HepG2 (cell line): ENCODE data around the gene UTS2R. TPM values are rescaled to one million over a fixed set of nuclear protein-coding genes. Genes with fewer than 3 reads are reported as not detected.

Experiments used
- ATAC-seq: fragments of 200-7000 bp; cut with Tn5 transposase; 3 replicates; pipeline ENCODE4 v1.9.1; 2020; ENCODE audit warnings: mild to moderate bottlenecking, moderate library complexity
- BruUV-seq: library from RNA; stranded (reverse); fragments of 400-500 nt; replicated peaks from 2 replicates; lab custom pipeline; 2021; lab: Mats Ljungman, UMichigan
- CTCF ChIA-PET: fragments of 300-600 bp; formaldehyde crosslinking; extraction: SDS; loops from one replicate; lab custom pipeline; 2021; ENCODE audit warnings: low total read pairs, inconsistent platforms, low intra/inter-chr PET ratio; lab: Yijun Ruan, JAX
- POLR2A ChIA-PET: fragments of 350-600 bp; sonication (Branson Sonifier 250); formaldehyde crosslinking; loops from one replicate; lab custom pipeline; 2020; ENCODE audit warnings: antibody characterized with exemption, inconsistent platforms; lab: Yijun Ruan, JAX
- DNase-seq: peaks from one replicate; pipeline ENCODE4 v3.0.0-alpha.2; 2015; ENCODE audit warnings: low spot score
- FAIRE-seq: peaks from 3 replicates; lab custom pipeline; 2011; peaks lifted over from hg19 to GRCh38; lab: Jason Lieb, UNC
- H2AFZ ChIP-seq: one replicate; pipeline ENCODE4 v1.6.1; 2011; ENCODE audit warnings: low read length, inconsistent platforms
- H3K27ac ChIP-seq: fragments of 300-600 bp; 3 replicates; pipeline ENCODE4 v1.8.0; 2011; ENCODE audit warnings: mixed run types, mild to moderate bottlenecking, mixed read lengths, low read length, inconsistent platforms; ENCODE audit not compliant: insufficient read depth; ENCODE audit errors: extremely low read length
- H3K27me3 ChIP-seq, 2 experiments: fragments of 200-600 bp in 1 of 2; 2 replicates in 1 of 2; 3 replicates in 1 of 2; pipeline versions ENCODE4 v1.6.0 to v1.8.0; 2011; ENCODE audit warnings: low read length in 2 of 2, mild to moderate bottlenecking in 2 of 2, moderate library complexity in 2 of 2, inconsistent platforms in 1 of 2; ENCODE audit not compliant: insufficient read depth in 2 of 2, control insufficient read depth in 1 of 2
- H3K36me3 ChIP-seq, 2 experiments: fragments of 200-600 bp in 1 of 2; replicated peaks in 1 of 2; 2 replicates in 1 of 2; 3 replicates in 1 of 2; pipeline versions ENCODE4 v1.5.1 to v1.8.0; 2011; ENCODE audit warnings: low read length in 2 of 2, inconsistent platforms in 1 of 2; ENCODE audit not compliant: insufficient read depth in 2 of 2, control insufficient read depth in 1 of 2
- H3K4me1 ChIP-seq: 2 replicates; pipeline ENCODE4 v1.5.1; 2012; ENCODE audit warnings: low read length, inconsistent platforms; ENCODE audit not compliant: insufficient read depth
- H3K4me2 ChIP-seq: 2 replicates; pipeline ENCODE4 v1.6.0; 2011; ENCODE audit warnings: low read depth, low read length, inconsistent platforms
- H3K4me3 ChIP-seq, 3 experiments: fragments of 200-600 bp in 1 of 3; sonication (generic), shearing (Covaris generic) in 1 of 3; replicated peaks in 1 of 3; 2 replicates each; pipeline ENCODE4 v1.5.1; 2011 to 2016; ENCODE audit warnings: low read length in 3 of 3, inconsistent platforms in 2 of 3, low read depth in 2 of 3, mild to moderate bottlenecking in 2 of 3, control low read depth in 1 of 3, mixed read lengths in 1 of 3; ENCODE audit not compliant: insufficient read depth in 1 of 3
- H3K79me2 ChIP-seq: one replicate; pipeline ENCODE4 v1.6.1; 2011; ENCODE audit warnings: low read length, inconsistent platforms; ENCODE audit not compliant: insufficient read depth
- H3K9ac ChIP-seq: 2 replicates; pipeline ENCODE4 v1.6.0; 2011; ENCODE audit warnings: mild to moderate bottlenecking, low read depth, low read length, inconsistent platforms; ENCODE audit not compliant: insufficient read depth
- H3K9me3 ChIP-seq: 2 replicates; pipeline ENCODE4 v1.5.1; 2012; ENCODE audit warnings: mild to moderate bottlenecking, low read length
- H4K20me1 ChIP-seq: 2 replicates; pipeline ENCODE4 v1.6.0; 2011; ENCODE audit warnings: inconsistent platforms, mild to moderate bottlenecking, low read length, moderate library complexity; ENCODE audit not compliant: insufficient read depth
- PLRG1 ChIP-seq: fragments of 450-650 bp; conservative IDR thresholded peaks from 2 replicates; pipeline ENCODE4 v1.6.1; 2016
- RCOR2 ChIP-seq: IDR thresholded peaks from 2 replicates; pipeline ENCODE4 v1.6.1; 2016; ENCODE audit warnings: missing biosample characterization, missing genetic modification reagents
- SIN3B ChIP-seq: fragments of 150-350 bp; IDR thresholded peaks from 2 replicates; pipeline ENCODE4 v1.6.1; 2014; ENCODE audit warnings: low read length
- TCF12 ChIP-seq, 2 experiments: fragments of 450-650 bp in 1 of 2; sonication (generic) in 1 of 2; formaldehyde crosslinking in 1 of 2; IDR thresholded peaks; 2 replicates each; pipeline versions ENCODE4 v1.6.1 to v1.8.0; 2017 to 2022; ENCODE audit warnings: antibody characterized with exemption in 1 of 2, mild to moderate bottlenecking in 1 of 2, missing genetic modification reagents in 1 of 2, moderate library complexity in 1 of 2
- TGIF2 ChIP-seq: IDR thresholded peaks from 2 replicates; pipeline ENCODE4 v1.6.1; 2016; ENCODE audit warnings: control low read depth, missing compliant biosample characterization
- ZFP82 ChIP-seq: sonication (generic); formaldehyde crosslinking; IDR thresholded peaks from 2 replicates; pipeline ENCODE4 v1.5.1; 2020; ENCODE audit warnings: mild to moderate bottlenecking, missing genetic modification reagents, borderline replicate concordance
- ZNF672 ChIP-seq: sonication (generic); formaldehyde crosslinking; IDR thresholded peaks from 2 replicates; pipeline ENCODE4 v1.8.1; 2022; ENCODE audit warnings: missing genetic modification reagents
- WGBS: methylation state at CpG from one replicate; pipeline ENCODE4 v1.1.6; 2017; ENCODE audit warnings: low lambda C conversion rate; 5-methylcytosine and 5-hydroxymethylcytosine counted together
- in situ Hi-C: cut with HindIII; loops from 2 replicates; pipeline ENCODE4 v1.10.0; 2017; ENCODE audit warnings: low pct_unique_long_range_greater_than_20kb; ENCODE audit not compliant: extremely low pct_ligation_motif_present
- intact Hi-C: fragments of 100-400 bp; cut with micrococcal nuclease; formaldehyde crosslinking; loops from one replicate; pipeline ENCODE4 v1.10.0; 2022; ENCODE audit not compliant: unreplicated experiment
- polyA plus RNA-seq, 8 experiments: library from polyadenylated mRNA; depleted of rRNA in 3 of 8; stranded (reverse) in 7 of 8; unstranded in 1 of 8; fragments of >200 nt; fragmentation: Illumina TruSeq in 4 of 8; extraction: Trizol in 4 of 8; gene quantifications; 2 replicates each; pipeline versions ENCODE4 v1.2.1 to v1.2.3, GENCODE V29; 2011 to 2016; ENCODE audit warnings: low read depth in 4 of 8, missing spikeins in 1 of 8, mixed read lengths in 1 of 8; ENCODE audit not compliant: insufficient read depth in 1 of 8
- total RNA-seq, 5 experiments: library from RNA; depleted of rRNA; stranded (reverse); fragments of >200 nt; fragmentation: Illumina TruSeq; extraction: Trizol; gene quantifications; 2 replicates each; pipeline ENCODE4 v1.2.3, GENCODE V29; 2016; ENCODE audit warnings: low read depth in 1 of 5
- TF ChIP-seq, protein P1 (sequence below): sonication (generic); formaldehyde crosslinking; IDR thresholded peaks from 2 replicates; pipeline ENCODE4 v1.4.0; 2020; ENCODE audit warnings: mild to moderate bottlenecking, missing genetic modification reagents, borderline replicate concordance
- TF ChIP-seq, protein P2 (sequence below): IDR thresholded peaks from 2 replicates; pipeline ENCODE4 v1.6.1; 2016; ENCODE audit warnings: control low read depth

The UTS2R gene
- total and polyA plus RNA-seq, 2 of the 13 experiments (the other 11 are each of a cell fraction or from before 2014, with no cell fraction given), result 0.13 to 0.15 TPM

DNA sequence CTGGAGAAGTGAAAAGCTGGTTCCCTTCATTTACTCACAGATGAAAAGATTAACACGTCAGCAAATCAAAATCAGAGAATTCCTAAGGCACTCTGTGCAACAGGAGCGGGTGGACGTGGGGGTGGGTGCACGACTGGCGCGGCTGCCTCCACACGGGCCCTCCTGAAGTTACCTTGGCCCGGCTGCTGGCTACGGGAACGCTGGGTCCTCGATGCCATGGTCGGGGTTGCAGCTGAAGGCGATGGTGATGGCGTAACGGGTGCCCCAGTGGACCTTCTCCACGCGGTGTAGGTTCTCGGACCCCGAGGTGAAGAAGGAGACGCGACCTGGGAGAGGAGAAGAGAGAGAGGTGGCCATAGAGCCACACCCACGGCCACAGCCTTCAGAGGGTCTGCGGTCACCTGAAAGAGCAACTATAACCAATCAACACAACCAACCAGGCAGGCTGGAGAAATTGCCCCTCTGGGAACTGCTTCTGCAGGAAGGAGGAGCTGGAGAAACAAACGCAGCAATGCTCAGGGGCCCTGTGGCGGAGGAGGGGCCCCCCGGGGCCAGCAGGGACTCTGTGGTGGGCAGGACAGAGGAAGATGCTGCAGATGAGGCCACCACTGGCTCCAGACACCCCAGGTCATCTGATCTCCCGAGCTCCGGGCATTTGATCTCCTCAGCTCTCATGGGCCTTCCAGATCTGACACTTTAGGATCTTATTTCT lies 20.8 kb downstream of the UTS2R start (continued):
- TF ChIP-seq, protein P1, sequence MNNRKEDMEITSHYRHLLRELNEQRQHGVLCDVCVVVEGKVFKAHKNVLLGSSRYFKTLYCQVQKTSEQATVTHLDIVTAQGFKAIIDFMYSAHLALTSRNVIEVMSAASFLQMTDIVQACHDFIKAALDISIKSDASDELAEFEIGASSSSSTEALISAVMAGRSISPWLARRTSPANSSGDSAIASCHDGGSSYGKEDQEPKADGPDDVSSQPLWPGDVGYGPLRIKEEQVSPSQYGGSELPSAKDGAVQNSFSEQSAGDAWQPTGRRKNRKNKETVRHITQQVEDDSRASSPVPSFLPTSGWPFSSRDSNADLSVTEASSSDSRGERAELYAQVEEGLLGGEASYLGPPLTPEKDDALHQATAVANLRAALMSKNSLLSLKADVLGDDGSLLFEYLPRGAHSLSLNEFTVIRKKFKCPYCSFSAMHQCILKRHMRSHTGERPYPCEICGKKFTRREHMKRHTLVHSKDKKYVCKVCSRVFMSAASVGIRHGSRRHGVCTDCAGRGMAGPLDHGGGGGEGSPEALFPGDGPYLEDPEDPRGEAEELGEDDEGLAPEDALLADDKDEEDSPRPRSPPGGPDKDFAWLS (CRISPR knock-in tag), result no peak
- TF ChIP-seq TCF12 (IDR thresholded peaks at IDR 0.05) (no peak), TCF12 (CRISPR knock-in tag; IDR thresholded peaks at IDR 0.05) (no peak), PLRG1 (no peak), SIN3B (no peak)

DNA sequence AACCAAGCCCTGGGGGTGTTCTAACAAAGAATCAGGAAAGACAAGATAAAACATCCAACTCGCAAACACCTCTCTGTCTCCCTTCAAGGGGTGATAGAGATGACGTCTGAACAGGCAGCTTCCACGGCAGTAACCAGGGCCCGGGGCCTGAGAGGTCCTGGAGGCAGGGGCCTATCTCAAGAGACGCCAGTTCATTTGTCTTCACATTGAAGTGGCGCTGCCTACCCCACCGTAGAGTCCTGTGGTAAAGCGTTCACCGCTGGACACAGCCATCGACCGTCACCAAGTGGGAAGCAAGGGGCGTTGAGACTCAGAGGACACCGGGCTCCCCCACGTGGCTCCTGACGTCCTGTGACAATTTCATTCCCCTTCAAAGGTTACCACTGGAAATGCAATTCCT lies 21.4 kb downstream of the UTS2R start:
- no peak for FAIRE-seq
- Histone ChIP-seq H3K4me3 (no peak overlapping the region), H3K27ac (no peak overlapping the region), H4K20me1 (no peaks in the 10 kb centered on the region), H3K79me2 (no peaks in the 10 kb centered on the region), H3K27me3 (peaks cover 0 to under 1% of the 10 kb centered on the region in 2 experiments; a peak in 1 of 5 replicates), H3K36me3 (peaks cover 10 to 26% of the 10 kb centered on the region in 2 experiments; a peak in 4 of 5 replicates), H2AFZ (no peak overlapping the region), H3K9ac (no peak overlapping the region), H3K9me3 (no peaks in the 10 kb centered on the region), H3K4me1 (peaks cover 6% of the 10 kb centered on the region), H3K4me2 (no peak overlapping the region)
- POLR2A ChIA-PET, result no interaction called here
- CTCF ChIA-PET, result no interaction called here
- no peak for ATAC-seq
- TF ChIP-seq, protein P2, sequence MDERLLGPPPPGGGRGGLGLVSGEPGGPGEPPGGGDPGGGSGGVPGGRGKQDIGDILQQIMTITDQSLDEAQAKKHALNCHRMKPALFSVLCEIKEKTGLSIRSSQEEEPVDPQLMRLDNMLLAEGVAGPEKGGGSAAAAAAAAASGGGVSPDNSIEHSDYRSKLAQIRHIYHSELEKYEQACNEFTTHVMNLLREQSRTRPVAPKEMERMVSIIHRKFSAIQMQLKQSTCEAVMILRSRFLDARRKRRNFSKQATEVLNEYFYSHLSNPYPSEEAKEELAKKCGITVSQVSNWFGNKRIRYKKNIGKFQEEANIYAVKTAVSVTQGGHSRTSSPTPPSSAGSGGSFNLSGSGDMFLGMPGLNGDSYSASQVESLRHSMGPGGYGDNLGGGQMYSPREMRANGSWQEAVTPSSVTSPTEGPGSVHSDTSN (CRISPR knock-in tag), result no peak
- TF ChIP-seq TGIF2 (CRISPR knock-in tag) (no peak), RCOR2 (CRISPR knock-in tag) (no peak), ZNF672 (CRISPR knock-in tag) (no peak), ZFP82 (CRISPR knock-in tag) (no peak)
- in situ Hi-C loops, result no loop called here
- intact Hi-C loops, result no loop called here
- WGBS, result 90% methylated on average over 15 of the region's 15 CpGs
- DNase-seq, result no peak
- BruUV-seq, result TSS peak; percentile 33
